GM12878 (cell line): ENCODE measurements around the gene MAST2. TPM values are rescaled to one million over a fixed set of nuclear protein-coding genes. Genes with fewer than 3 reads are reported as not detected.

Source experiments
- ATAC-seq: fragments of 200-7000 bp; cut with Tn5 transposase; 3 replicates; pipeline ENCODE4 v1.9.1; 2020; ENCODE audit warnings: mild to moderate bottlenecking, moderate library complexity
- BruUV-seq: library from RNA; stranded (reverse); fragments of 400-500 nt; replicated peaks from 2 replicates; lab custom pipeline; 2021; lab: Mats Ljungman, UMichigan
- CTCF ChIA-PET: fragments of 300-600 bp; sonication (Branson Sonifier 250); formaldehyde crosslinking; extraction: SDS; loops from one replicate; lab custom pipeline; 2021; ENCODE audit warnings: inconsistent platforms; lab: Yijun Ruan, JAX
- POLR2A ChIA-PET: fragments of 350-600 bp; formaldehyde crosslinking; extraction: SDS; loops from one replicate; lab custom pipeline; 2021; ENCODE audit warnings: inconsistent platforms; lab: Charles Lee
- RAD21 ChIA-PET: fragments of 300-600 bp; sonication (Branson Sonifier 250); formaldehyde crosslinking; loops from one replicate; lab custom pipeline; 2023; ENCODE audit warnings: antibody characterized with exemption; ENCODE audit not compliant: unreplicated experiment; lab: Charles Lee
- SMC1A ChIA-PET: fragments of 300-600 bp; sonication (Branson Sonifier 250); formaldehyde crosslinking; loops from one replicate; lab custom pipeline; 2023; ENCODE audit not compliant: unreplicated experiment, uncharacterized antibody; lab: Charles Lee
- DNase-seq: peaks from one replicate; pipeline ENCODE4 v3.0.0-alpha.2; 2011; ENCODE audit warnings: low read depth, low spot score
- FAIRE-seq: peaks from 3 replicates; lab custom pipeline; 2011; peaks lifted over from hg19 to GRCh38; lab: Jason Lieb, UNC
- H2AFZ ChIP-seq: 2 replicates; pipeline ENCODE4 v1.6.0; 2011; ENCODE audit warnings: low read depth, low read length, control low read depth; ENCODE audit not compliant: control insufficient read depth
- H3K27ac ChIP-seq: 2 replicates; pipeline ENCODE4 v1.5.1; 2011; ENCODE audit warnings: control low read depth; ENCODE audit not compliant: control insufficient read depth, insufficient read depth
- H3K27me3 ChIP-seq, 2 experiments: replicated peaks in 1 of 2; 2 replicates each; pipeline versions ENCODE4 v1.6.0 to v1.6.1; 2011; ENCODE audit warnings: low read length in 1 of 2; ENCODE audit not compliant: control insufficient read depth in 2 of 2, insufficient read depth in 2 of 2
- H3K36me3 ChIP-seq, 2 experiments: 2 replicates each; pipeline ENCODE4 v1.5.1; 2011; ENCODE audit warnings: low read length in 1 of 2; ENCODE audit not compliant: control insufficient read depth in 2 of 2, insufficient read depth in 2 of 2
- H3K4me1 ChIP-seq: 2 replicates; pipeline ENCODE4 v1.6.1; 2011; ENCODE audit warnings: mild to moderate bottlenecking, low read length, moderate library complexity, mixed read lengths; ENCODE audit not compliant: control insufficient read depth, insufficient read depth
- H3K4me2 ChIP-seq: 2 replicates; pipeline ENCODE4 v1.6.0; 2011; ENCODE audit warnings: control low read depth; ENCODE audit not compliant: control insufficient read depth, insufficient read depth
- H3K4me3 ChIP-seq: fragments of 200-600 bp; sonication (generic); 2 replicates; pipeline ENCODE4 v1.5.1; 2016
- H3K79me2 ChIP-seq: 2 replicates; pipeline ENCODE4 v1.6.0; 2011; ENCODE audit warnings: low read length; ENCODE audit not compliant: control insufficient read depth, insufficient read depth
- H3K9ac ChIP-seq: 2 replicates; pipeline ENCODE4 v1.8.0; 2011; ENCODE audit warnings: low read length, control low read depth, mixed read lengths; ENCODE audit not compliant: control insufficient read depth, insufficient read depth
- H3K9me3 ChIP-seq: replicated peaks from 3 replicates; pipeline ENCODE4 v1.5.1; 2011; ENCODE audit warnings: mild to moderate bottlenecking, low read length; ENCODE audit not compliant: control insufficient read depth, insufficient read depth
- H4K20me1 ChIP-seq: 2 replicates; pipeline ENCODE4 v1.6.0; 2011; ENCODE audit not compliant: control insufficient read depth, insufficient read depth
- CBFB ChIP-seq: IDR thresholded peaks from 2 replicates; pipeline ENCODE4 v1.6.1; 2016; ENCODE audit warnings: antibody characterized with exemption, low read depth
- IKZF1 ChIP-seq: fragments of 450-650 bp; conservative IDR thresholded peaks from 2 replicates; pipeline ENCODE4 v1.6.1; 2017; ENCODE audit warnings: antibody characterized with exemption, mild to moderate bottlenecking
- NRF1 ChIP-seq: conservative IDR thresholded peaks from 2 replicates; pipeline ENCODE4 v1.6.1; 2011; ENCODE audit warnings: mild to moderate bottlenecking, low read depth, low read length, improper control_type of control experiment
- PAX5 ChIP-seq: IDR thresholded peaks from 2 replicates; pipeline ENCODE4 v1.6.1; 2011; ENCODE audit warnings: low read depth, low read length, borderline replicate concordance
- RAD21 ChIP-seq: IDR thresholded peaks from 2 replicates; pipeline ENCODE4 v1.6.1; 2011; ENCODE audit warnings: mild to moderate bottlenecking, low read depth, low read length, moderate library complexity; ENCODE audit not compliant: insufficient read depth
- ZNF24 ChIP-seq: fragments of 450-650 bp; IDR thresholded peaks from 2 replicates; pipeline ENCODE4 v1.6.1; 2017; ENCODE audit warnings: antibody characterized with exemption, mild to moderate bottlenecking
- in situ Hi-C: fragments of 300-500 bp; cut with MboI; formaldehyde crosslinking; loops from 9 replicates; pipeline ENCODE4 v1.14.3; 2018; ENCODE audit warnings: mixed read lengths
- intact Hi-C: fragments of 100-400 bp; cut with micrococcal nuclease; formaldehyde crosslinking; loops from one replicate; pipeline ENCODE4 v1.14.2; 2022; ENCODE audit not compliant: unreplicated experiment
- polyA plus RNA-seq, 11 experiments: library from polyadenylated mRNA; depleted of rRNA in 4 of 11; unstranded in 6 of 11; stranded (reverse) in 5 of 11; fragments of >200 nt; fragmentation: Nextera tagmentation in 4 of 11; fragmentation: Illumina TruSeq in 1 of 11; extraction: Ambion mirVana in 4 of 11; extraction: Trizol in 1 of 11; gene quantifications; 1 replicate in 1 of 11; 2 replicates in 10 of 11; pipeline versions ENCODE4 v1.2.1 to v1.2.3, GENCODE V29; 2011 to 2016; ENCODE audit warnings: inconsistent platforms in 2 of 11, missing spikeins in 2 of 11, low read depth in 1 of 11
- total RNA-seq, 4 experiments: library from RNA; depleted of rRNA in 3 of 4; stranded (reverse); fragments of >200 nt in 3 of 4; fragmentation: Illumina TruSeq in 1 of 4; extraction: Trizol in 1 of 4; gene quantifications; 2 replicates each; pipeline versions ENCODE4 v1.2.1 to v1.2.3, GENCODE V29; 2013 to 2021
- TF ChIP-seq, protein P1 (sequence below): fragments of 450-650 bp; conservative IDR thresholded peaks from 2 replicates; pipeline ENCODE4 v1.6.1; 2017; ENCODE audit warnings: mild to moderate bottlenecking, moderate library complexity

Gene MAST2
- total and polyA plus RNA-seq, 10 of the 15 experiments (the other 5 are each of a cell fraction or from before 2014, with no cell fraction given) = 1.0 to 28.7 (median 13.8) TPM

GRCh38 chr1:45868861-45869260, 65.4 kb downstream of the MAST2 start:
- FAIRE-seq = no peak
- Histone ChIP-seq H3K9ac (no peak overlapping the region), H3K27me3 (no peaks in the 10 kb centered on the region), H3K27ac (no peak overlapping the region), H3K4me2 (no peak overlapping the region), H3K79me2 (no peaks in the 10 kb centered on the region), H3K4me3 (no peak overlapping the region), H4K20me1 (no peaks in the 10 kb centered on the region), H2AFZ (no peak overlapping the region), H3K4me1 (no peaks in the 10 kb centered on the region), H3K9me3 (no peaks in the 10 kb centered on the region), H3K36me3 (no peaks in the 10 kb centered on the region)
- no peak for DNase-seq
- no peak for TF ChIP-seq RAD21
- TF ChIP-seq ZNF24 = no peak
- no peak for TF ChIP-seq NRF1
- TF ChIP-seq IKZF1 = no peak
- TF ChIP-seq CBFB = no peak
- no peak for TF ChIP-seq PAX5
- TF ChIP-seq, protein P1, sequence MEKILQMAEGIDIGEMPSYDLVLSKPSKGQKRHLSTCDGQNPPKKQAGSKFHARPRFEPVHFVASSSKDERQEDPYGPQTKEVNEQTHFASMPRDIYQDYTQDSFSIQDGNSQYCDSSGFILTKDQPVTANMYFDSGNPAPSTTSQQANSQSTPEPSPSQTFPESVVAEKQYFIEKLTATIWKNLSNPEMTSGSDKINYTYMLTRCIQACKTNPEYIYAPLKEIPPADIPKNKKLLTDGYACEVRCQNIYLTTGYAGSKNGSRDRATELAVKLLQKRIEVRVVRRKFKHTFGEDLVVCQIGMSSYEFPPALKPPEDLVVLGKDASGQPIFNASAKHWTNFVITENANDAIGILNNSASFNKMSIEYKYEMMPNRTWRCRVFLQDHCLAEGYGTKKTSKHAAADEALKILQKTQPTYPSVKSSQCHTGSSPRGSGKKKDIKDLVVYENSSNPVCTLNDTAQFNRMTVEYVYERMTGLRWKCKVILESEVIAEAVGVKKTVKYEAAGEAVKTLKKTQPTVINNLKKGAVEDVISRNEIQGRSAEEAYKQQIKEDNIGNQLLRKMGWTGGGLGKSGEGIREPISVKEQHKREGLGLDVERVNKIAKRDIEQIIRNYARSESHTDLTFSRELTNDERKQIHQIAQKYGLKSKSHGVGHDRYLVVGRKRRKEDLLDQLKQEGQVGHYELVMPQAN = no peak
- POLR2A ChIA-PET = interaction anchor here (0.8 kb wide), 1 partner anchor 9 kb away, joined by 3 read pairs; no protein-coding TSS in a partner anchor
- CTCF ChIA-PET = interaction anchor here (1.6 to 1.7 kb wide), 2 partner anchors 11 to 18 kb away, joined by 3 to 5 read pairs; no protein-coding TSS in a partner anchor
- no TSS peak for BruUV-seq
- SMC1A ChIA-PET = interaction anchor here (1.4 to 1.5 kb wide), 2 partner anchors 10 to 11 kb away, joined by 3 to 5 read pairs; no protein-coding TSS in a partner anchor
- RAD21 ChIA-PET = no interaction called here
- intact Hi-C loops = no loop called here
- ATAC-seq = no peak
- in situ Hi-C loops = no loop called here
